Common myeloid progenitor, CD34-positive (primary cell): Measurements from ENCODE around the gene TUBA8.
"Not testable (repeated sequence)": the region's sequence is repeated elsewhere in the genome, so short reads cannot be mapped to it uniquely, and the experiment has no call there.

Experiments
- CTCF ChIA-PET: fragments of 350-600 bp; sonication (Branson Sonifier 250); formaldehyde crosslinking; loops from one replicate; lab custom pipeline; 2021; ENCODE audit warnings: antibody characterized with exemption; lab: Charles Lee
- POLR2A ChIA-PET: fragments of 350-600 bp; sonication (Branson Sonifier 250); formaldehyde crosslinking; loops from one replicate; lab custom pipeline; 2021; ENCODE audit warnings: antibody characterized with exemption; lab: Charles Lee
- DNase-seq, 3 donors: peaks; one replicate each; pipeline versions ENCODE4 v3.0.0 to v3.0.0-alpha.2; 2013
- H3K27ac ChIP-seq, 2 experiments: 1 replicate in 1 of 2; 2 replicates in 1 of 2; pipeline ENCODE4 v1.7.0; 2013; ENCODE audit warnings: inconsistent platforms in 2 of 2, low read length in 2 of 2, mild to moderate bottlenecking in 2 of 2, low read depth in 1 of 2, moderate library complexity in 1 of 2; ENCODE audit not compliant: severe bottlenecking in 2 of 2, insufficient read depth in 1 of 2, poor library complexity in 1 of 2
- H3K27me3 ChIP-seq, 5 experiments: replicated peaks in 2 of 5; 1 replicate in 3 of 5; 2 replicates in 2 of 5; pipeline versions ENCODE4 v1.6.1 to v1.7.0; 2013; ENCODE audit warnings: low read length in 4 of 5, mild to moderate bottlenecking in 2 of 5, moderate library complexity in 2 of 5, inconsistent platforms in 1 of 5; ENCODE audit not compliant: insufficient read depth in 5 of 5, control insufficient read depth in 4 of 5
- H3K36me3 ChIP-seq, 4 experiments: 1 replicate in 2 of 4; 2 replicates in 2 of 4; pipeline versions ENCODE4 v1.6.1 to v1.7.0; 2013; ENCODE audit warnings: low read length in 3 of 4, control low read depth in 1 of 4, mild to moderate bottlenecking in 1 of 4; ENCODE audit not compliant: control insufficient read depth in 4 of 4, insufficient read depth in 4 of 4
- H3K4me1 ChIP-seq, 4 experiments: 1 replicate in 3 of 4; 2 replicates in 1 of 4; pipeline versions ENCODE4 v1.6.1 to v1.7.1; 2013; ENCODE audit warnings: low read length in 3 of 4, mild to moderate bottlenecking in 3 of 4, control low read depth in 1 of 4, inconsistent platforms in 1 of 4, moderate library complexity in 1 of 4; ENCODE audit not compliant: control insufficient read depth in 4 of 4, insufficient read depth in 4 of 4; ENCODE audit errors: control extremely low read depth in 1 of 4
- H3K4me3 ChIP-seq, 7 experiments: 1 replicate in 4 of 7; 2 replicates in 3 of 7; pipeline versions ENCODE4 v1.5.1 to v1.7.0; 2013; ENCODE audit warnings: mild to moderate bottlenecking in 7 of 7, low read length in 6 of 7, moderate library complexity in 6 of 7, inconsistent platforms in 2 of 7, low read depth in 2 of 7, control low read depth in 1 of 7; ENCODE audit not compliant: insufficient read depth in 4 of 7, control insufficient read depth in 1 of 7; ENCODE audit errors: extremely low read depth in 1 of 7
- H3K9me3 ChIP-seq, 5 experiments: 1 replicate in 4 of 5; 2 replicates in 1 of 5; pipeline versions ENCODE4 v1.6.1 to v1.7.1; 2013; ENCODE audit warnings: low read length in 4 of 5, mild to moderate bottlenecking in 2 of 5, inconsistent platforms in 1 of 5, low read depth in 1 of 5, moderate library complexity in 1 of 5; ENCODE audit not compliant: control insufficient read depth in 4 of 5, insufficient read depth in 2 of 5; ENCODE audit errors: control extremely low read depth in 1 of 5
- WGBS: methylation state at CpG from one replicate; pipeline ENCODE4 v1.1.5; 2013; ENCODE audit not compliant: insufficient coverage; 5-methylcytosine and 5-hydroxymethylcytosine counted together

TUBA8 gene

GRCh38 chr22:18103527-18104269 is 6.9 kb upstream of the TUBA8 start:
- no peaks in the 10 kb centered on the region for H3K4me1 ChIP-seq
- peaks cover 0 to 11% (median 0%) of the 10 kb centered on the region in 5 experiments for H3K27me3 ChIP-seq
- H3K27ac ChIP-seq: no peak overlapping the region
- H3K4me3 ChIP-seq: no peak overlapping the region
- DNase-seq: no peak
- peaks cover 0 to 19% (median 2%) of the 10 kb centered on the region in 4 experiments for H3K36me3 ChIP-seq
- 96% methylated on average over 7 of the region's 14 CpGs for WGBS
- CTCF ChIA-PET: interaction anchor here (0.9 kb wide), 1 partner anchor 25 kb away, joined by 3 read pairs; no protein-coding TSS in a partner anchor
- H3K9me3 ChIP-seq: peaks cover 0 to 16% (median 8%) of the 10 kb centered on the region in 5 experiments
- POLR2A ChIA-PET: no interaction called here

DNA sequence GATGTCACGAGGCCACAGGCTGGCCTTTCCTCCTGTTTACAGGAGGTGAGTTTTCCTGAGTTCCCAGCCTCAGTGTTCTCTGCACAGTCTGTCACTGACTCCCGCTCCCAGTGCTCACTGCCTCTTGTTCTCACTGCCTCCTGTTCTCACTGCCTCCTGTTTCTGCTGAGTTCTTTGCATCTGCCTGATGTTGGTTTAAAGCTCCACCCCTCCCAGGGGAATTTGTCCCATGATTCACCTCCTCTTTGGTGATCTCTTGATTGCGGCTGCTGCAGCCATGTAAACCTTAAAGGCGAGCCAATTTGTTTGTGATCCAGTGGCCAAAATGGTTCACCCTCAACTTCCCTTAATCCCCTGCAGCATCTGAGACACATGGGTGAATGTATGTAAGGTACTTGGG is 6.0 kb upstream of the TUBA8 start:
- ChIA-PET POLR2A (no interaction called here), CTCF (interaction anchor here (0.9 kb wide), 1 partner anchor 25 kb away, joined by 3 read pairs; no protein-coding TSS in a partner anchor)
- H3K9me3 ChIP-seq: peaks cover 0 to 16% (median 8%) of the 10 kb centered on the region in 5 experiments
- H3K4me3 ChIP-seq: no peak overlapping the region
- peaks cover 0 to 19% (median 2%) of the 10 kb centered on the region in 4 experiments for H3K36me3 ChIP-seq
- DNase-seq: no peak
- no peak overlapping the region for H3K27ac ChIP-seq
- WGBS: 100% methylated on average over 2 of the region's 4 CpGs
- H3K4me1 ChIP-seq: peaks cover 0 to under 1% (median 0%) of the 10 kb centered on the region in 4 experiments
- peaks cover 0 to 15% (median 0%) of the 10 kb centered on the region in 5 experiments for H3K27me3 ChIP-seq

GRCh38 chr22:18105981-18106380 is 4.6 kb upstream of the TUBA8 start:
- peaks cover 0 to 16% (median 8%) of the 10 kb centered on the region in 5 experiments for H3K9me3 ChIP-seq
- H3K4me1 ChIP-seq: peaks cover 0 to 15% (median 14%) of the 10 kb centered on the region in 4 experiments
- H3K4me3 ChIP-seq, DNase-seq, CTCF ChIA-PET, POLR2A ChIA-PET, H3K27ac ChIP-seq: not testable (repeated sequence)
- peaks cover 0 to 26% (median 5%) of the 10 kb centered on the region in 5 experiments for H3K27me3 ChIP-seq
- WGBS: 98% methylated on average over 3 of the region's 7 CpGs
- peaks cover 0 to 11% (median 2%) of the 10 kb centered on the region in 4 experiments for H3K36me3 ChIP-seq

- H3K27me3 ChIP-seq: peaks cover 0 to 34% (median 12%) of the 10 kb centered on the region in 5 experiments
- DNase-seq, H3K27ac ChIP-seq, POLR2A ChIA-PET, H3K36me3 ChIP-seq, H3K4me3 ChIP-seq, CTCF ChIA-PET: not testable (repeated sequence)
- H3K9me3 ChIP-seq: peaks cover 0 to 16% (median 8%) of the 10 kb centered on the region in 5 experiments
- H3K4me1 ChIP-seq: peaks cover 0 to 21% (median 21%) of the 10 kb centered on the region in 4 experiments
- 100% methylated on average over 2 of the region's 4 CpGs for WGBS
Measured at GRCh38 chr22:18106550-18107341, 3.9 kb upstream of the TUBA8 start.

- ChIA-PET POLR2A (interaction anchor here (0.6 kb wide), 1 partner anchor 32 kb away, joined by 3 read pairs; no protein-coding TSS in a partner anchor), CTCF (no interaction called here)
- Histone ChIP-seq H3K36me3 (peaks cover 0 to 4% (median 1%) of the 10 kb centered on the region in 4 experiments), H3K4me3 (no peak overlapping the region), H3K4me1 (peaks cover 0 to 32% (median 23%) of the 10 kb centered on the region in 4 experiments), H3K27ac (no peak overlapping the region), H3K9me3 (peaks cover 0 to 16% (median 8%) of the 10 kb centered on the region in 5 experiments), H3K27me3 (peaks cover 2 to 40% (median 14%) of the 10 kb centered on the region in 5 experiments)
- DNase-seq: no peak
- WGBS: no CpG with 5 or more reads among the region's 3 CpGs
Measured at GRCh38 chr22:18108187-18108586, 2.4 kb upstream of the TUBA8 start.

- Histone ChIP-seq H3K4me1 (peaks cover 4 to 46% (median 38%) of the 10 kb centered on the region in 4 experiments), H3K4me3 (peak overlapping the region in 5 of 7 experiments; percentile 25 to 70 (median 61)), H3K27ac (no peak overlapping the region), H3K27me3 (peaks cover 2 to 40% (median 14%) of the 10 kb centered on the region in 5 experiments), H3K9me3 (peaks cover 0 to 16% (median 8%) of the 10 kb centered on the region in 5 experiments), H3K36me3 (peaks cover 0 to 4% (median 1%) of the 10 kb centered on the region in 4 experiments)
- POLR2A ChIA-PET: interaction anchor here (0.7 kb wide), 1 partner anchor 14 kb away, joined by 4 read pairs; no protein-coding TSS in a partner anchor
- CTCF ChIA-PET: no interaction called here
- 73% methylated on average over 10 of the region's 14 CpGs for WGBS
- no peak for DNase-seq
Measured at GRCh38 chr22:18109410-18110193, 1.0 kb upstream of the TUBA8 start.
